NCI-H146 (cell line): ENCODE measurements around the gene TMEM91.
"Not testable (repeated sequence)": the region's sequence is repeated elsewhere in the genome, so short reads cannot be mapped to it uniquely, and the experiment has no call there.

Experiments
- DNase-seq: peaks from one replicate; lab custom pipeline; 2025; lab: John Stamatoyannopoulos, UW

Gene TMEM91

GRCh38 chr19:41377977-41378709 lies 1.8 kb downstream of the TMEM91 start:
- no peak for DNase-seq

DNA sequence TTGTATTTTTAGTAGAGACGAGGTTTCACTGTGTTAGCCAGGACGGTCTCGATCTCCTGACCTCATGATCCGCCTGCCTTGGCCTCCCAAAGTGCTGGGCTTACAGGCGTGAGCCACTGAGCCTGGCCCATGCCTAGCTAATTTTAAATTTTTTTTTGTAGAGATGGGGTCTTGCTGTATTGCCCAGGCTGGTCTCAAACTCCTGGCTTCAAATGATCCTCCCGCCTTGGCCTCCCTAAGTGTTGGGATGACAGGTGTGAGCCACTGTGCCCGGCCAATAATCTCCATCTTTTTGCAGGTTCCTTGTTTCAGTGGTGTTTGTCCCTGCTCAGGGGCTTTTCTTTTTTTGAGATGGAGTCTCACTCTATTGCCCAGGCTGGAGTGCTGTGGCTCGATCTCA lies 5.2 kb downstream of the TMEM91 start:
- not testable (repeated sequence) for DNase-seq

GRCh38 chr19:41384351-41384750 lies 8.0 kb downstream of the TMEM91 start:
- DNase-seq = no peak

- no peak for DNase-seq
Measured at GRCh38 chr19:41386442-41386841, 10.1 kb downstream of the TMEM91 start.

DNA sequence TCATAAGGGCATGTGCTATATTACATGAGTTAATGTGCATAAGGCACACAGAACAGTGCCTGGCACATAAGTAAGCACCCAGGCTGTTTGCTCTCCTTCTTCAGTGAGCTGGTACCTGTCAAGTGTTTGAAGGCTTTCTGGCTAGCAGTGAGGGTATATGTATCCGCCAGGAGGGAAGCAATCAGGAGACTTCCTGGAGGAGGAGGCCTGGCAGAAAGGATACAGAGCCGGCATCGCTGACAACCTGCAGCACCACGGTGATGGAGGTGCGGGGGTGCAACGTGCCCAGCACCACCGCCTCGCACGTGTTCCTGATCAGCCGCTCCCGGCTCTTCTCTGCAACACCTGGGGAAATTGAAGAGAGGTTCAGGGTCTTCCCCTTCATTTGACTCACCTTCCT lies 15.3 kb downstream of the TMEM91 start:
- no peak for DNase-seq

DNA sequence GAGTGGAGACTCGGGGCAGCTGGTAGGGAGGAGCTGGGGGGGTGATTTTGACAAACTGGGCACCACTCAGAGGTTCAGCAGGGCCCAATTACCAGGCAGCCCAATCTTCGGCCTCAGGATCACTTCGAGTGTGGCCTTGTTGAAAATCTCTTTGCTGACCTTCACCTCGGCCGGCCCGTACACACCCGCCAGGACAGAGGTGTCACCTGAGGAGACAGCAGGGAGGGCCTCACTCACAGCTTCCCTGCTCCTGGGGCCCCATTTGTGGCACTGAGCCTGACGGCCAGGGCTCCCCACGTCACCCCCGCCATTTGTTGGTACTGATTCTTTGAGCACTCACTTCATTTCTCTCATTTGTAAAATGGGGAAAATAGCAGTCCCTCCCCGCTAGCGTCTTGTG lies 16.4 kb downstream of the TMEM91 start:
- DNase-seq = no peak

- DNase-seq = no peak
Measured at GRCh38 chr19:41395355-41395754, 19.0 kb downstream of the TMEM91 start.

DNA sequence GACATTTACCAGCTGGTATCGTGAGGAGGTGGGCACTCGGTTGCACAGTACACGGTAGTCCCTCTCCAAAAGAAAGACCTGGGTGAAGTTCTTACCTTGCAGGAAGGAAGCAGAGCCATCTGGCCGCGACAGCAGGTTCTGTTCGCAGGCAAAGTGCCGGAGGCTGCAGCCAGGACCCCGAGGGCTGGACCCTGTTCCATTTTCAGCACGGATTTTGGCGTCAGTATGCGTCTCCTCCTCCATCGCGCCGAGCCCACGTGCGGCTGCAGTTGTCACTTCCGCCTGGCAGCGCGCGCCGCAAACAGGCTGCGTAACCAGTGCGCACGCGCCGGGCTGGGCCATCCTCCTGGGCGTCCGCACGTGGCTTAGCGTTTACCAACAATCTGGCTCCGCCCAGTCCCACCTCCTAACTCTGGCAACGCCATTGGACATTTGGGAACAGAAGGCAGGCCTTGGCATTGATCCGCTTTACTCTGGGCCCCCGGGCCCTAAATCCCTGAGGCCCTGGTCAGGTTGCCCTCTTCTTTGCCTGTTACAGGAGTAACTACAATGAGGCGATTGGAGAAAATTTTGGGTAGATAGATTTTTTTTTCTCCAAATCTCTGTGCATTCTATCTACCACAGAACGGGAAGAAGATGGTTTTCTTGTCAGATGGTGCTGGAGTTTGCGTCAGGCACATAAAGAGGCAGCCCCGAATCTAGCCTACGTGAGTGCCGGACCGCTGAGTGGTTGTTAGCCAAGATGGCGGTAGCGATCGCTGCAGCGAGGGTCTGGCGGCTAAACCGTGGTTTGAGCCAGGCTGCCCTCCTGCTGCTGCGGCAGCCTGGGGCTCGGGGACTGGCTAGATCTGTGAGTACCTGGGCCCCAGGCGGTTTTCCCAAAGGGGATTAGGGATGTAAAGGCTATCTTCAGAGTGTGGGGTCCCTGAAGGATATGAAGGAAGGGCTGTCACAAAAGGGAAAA lies 21.0 kb downstream of the TMEM91 start, which contains the start of the genes BCKDHA and EXOSC5:
Gene BCKDHA, plus strand, starts transcription at position 733 of the 964 bp plus-strand sequence. Its CDS starts 10 bp downstream, at position 743.
Gene EXOSC5, minus strand, starts transcription at position 274 of the 964 bp plus-strand sequence. Its CDS starts 31 bp downstream, at position 243.
- DNase-seq = peak; percentile 100

DNA sequence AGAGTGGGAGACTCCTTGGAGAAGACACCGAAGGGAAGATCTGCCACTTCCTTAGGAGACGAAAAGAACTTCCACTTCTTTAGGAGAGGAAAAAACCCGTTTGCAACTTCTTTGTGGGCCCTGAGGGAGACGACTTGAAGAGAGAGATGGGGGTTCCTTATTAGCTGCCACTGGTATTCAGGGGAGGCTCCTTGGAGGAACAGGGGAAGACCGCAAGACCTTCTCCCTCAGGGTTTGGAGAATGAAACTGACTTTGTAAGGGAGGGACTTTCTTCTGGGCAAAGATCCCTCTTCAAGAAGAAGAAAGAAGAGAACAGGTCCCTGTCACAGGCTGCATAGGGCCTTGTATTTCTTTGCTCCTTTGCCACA lies 21.7 kb downstream of the TMEM91 start:
- DNase-seq = no peak

GRCh38 chr19:41398598-41398997 lies 22.3 kb downstream of the TMEM91 start:
- DNase-seq = no peak

DNA sequence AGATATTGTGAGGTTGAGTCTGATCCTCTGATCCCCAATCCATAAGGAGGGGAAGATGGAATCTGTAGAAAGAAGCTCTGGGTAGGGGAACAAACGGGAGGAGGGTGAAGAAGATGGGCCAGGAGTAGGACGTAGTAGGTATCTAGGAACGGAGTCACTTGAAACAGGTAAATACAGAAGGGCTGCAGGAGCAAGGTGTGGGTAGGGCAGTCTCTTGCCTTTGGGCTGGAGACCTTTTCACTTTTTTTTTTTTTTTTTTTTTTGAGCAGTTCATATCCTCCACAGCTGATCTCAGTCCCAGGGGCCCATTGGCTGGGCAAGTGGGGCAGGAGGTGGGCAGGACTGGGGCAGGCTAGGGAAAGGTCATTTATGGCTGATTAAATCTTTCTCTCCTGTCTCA lies 22.8 kb downstream of the TMEM91 start:
- no peak for DNase-seq

- DNase-seq = no peak
Measured at GRCh38 chr19:41399525-41399924, 23.2 kb downstream of the TMEM91 start.

DNA sequence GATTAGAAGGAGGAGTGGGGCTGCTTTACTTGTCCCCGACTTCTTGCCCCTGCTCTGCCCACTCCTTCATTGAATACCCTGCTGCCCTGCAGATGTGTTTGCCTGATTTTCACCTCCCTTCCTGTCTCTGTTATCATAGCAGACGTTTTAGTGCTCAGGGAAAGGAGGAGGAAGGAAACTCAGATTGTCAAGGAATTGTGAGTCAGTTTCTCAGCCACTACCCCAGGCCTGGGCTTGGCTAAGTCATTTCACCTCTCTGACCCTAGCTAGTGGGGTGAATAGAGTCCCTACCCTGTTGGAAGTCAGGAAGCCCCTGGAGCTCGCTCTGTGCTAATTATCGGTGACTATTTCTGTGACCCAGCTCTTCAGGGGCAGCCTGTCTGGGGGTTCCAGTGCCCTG lies 25.1 kb downstream of the TMEM91 start:
- no peak for DNase-seq

DNA sequence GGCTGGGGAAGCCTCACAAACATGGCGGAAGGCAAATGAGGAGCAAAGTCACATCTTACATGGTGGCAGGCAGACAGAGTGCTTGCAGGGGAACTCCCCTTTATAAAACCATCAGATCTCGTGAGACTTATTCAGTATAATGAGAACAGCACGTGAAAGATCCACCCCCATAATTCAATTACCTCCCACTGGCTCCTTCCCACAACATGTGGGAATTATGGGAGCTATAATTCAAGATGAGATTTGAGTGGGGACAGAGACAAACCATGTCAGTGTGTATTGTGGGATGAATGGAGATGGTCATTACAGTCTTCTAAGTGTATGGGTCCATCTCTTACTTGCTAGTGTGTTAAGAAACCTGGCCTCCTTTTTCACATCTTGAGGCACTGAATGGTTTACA lies 25.7 kb downstream of the TMEM91 start:
- no peak for DNase-seq

- no peak for DNase-seq
Measured at GRCh38 chr19:41403181-41403970, 27.0 kb downstream of the TMEM91 start.

DNA sequence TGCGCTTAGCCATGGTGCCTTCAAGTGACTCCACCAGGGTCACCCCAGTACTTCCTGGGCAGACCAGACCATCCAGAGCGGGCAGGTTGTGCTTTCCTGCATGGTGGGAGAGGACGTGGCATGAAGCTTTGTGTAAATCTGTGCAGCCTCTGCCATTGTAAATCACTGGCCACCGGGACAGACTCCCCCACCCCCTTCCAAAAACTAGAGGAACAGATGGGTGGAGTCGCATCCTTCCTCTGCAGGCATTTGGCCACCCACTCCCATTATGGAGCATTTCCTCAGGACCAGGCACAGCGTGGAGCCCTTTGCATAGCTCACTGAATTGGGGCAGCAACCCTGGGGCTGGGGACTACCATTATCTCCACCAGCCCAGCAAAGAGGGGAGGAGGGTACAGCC lies 29.4 kb downstream of the TMEM91 start:
- DNase-seq = no peak

GRCh38 chr19:41407271-41407670 lies 30.9 kb downstream of the TMEM91 start:
- DNase-seq = no peak

DNA sequence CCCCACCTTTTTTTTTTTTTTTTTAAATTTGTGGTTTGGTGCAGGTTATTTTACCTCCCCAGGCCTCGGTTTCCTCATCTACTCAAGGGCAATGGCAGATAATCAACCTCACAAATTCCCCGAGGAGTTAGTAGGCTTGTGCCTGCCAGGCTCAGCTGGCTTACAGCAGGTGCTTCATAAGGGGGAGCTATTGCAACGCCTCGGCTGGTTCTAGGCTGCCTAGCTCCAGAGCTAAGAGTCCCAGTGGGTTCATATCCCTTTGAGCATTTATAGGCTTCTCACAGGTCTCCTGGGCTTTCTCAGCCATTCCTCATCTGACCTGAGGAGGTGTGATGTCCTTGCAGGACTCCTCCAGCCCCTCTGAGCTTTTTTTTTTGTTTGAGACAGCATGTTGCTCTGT lies 31.9 kb downstream of the TMEM91 start:
- no peak for DNase-seq

DNA sequence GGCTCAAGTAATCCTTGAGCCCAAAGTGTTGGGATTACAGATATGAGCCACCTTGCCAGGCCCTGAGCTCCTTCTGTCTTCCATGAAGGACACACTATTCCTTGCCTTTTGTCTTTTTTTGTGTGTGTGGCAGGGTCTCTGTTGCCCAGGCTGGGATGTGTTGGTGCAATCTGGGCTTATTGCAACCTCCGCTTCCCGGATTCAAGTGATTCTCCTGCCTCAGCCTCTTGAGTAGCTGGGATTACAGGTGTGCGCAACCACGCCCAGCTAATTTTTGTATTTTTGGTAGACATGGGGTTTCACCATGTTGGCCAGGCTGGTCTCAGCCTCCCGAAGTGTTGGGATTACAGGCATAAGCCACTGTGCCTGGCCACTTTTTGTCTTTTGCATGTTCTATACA lies 32.5 kb downstream of the TMEM91 start:
- DNase-seq = not testable (repeated sequence)

- peak; percentile 66 for DNase-seq
Measured at GRCh38 chr19:41409288-41409687, 33.0 kb downstream of the TMEM91 start.

DNA sequence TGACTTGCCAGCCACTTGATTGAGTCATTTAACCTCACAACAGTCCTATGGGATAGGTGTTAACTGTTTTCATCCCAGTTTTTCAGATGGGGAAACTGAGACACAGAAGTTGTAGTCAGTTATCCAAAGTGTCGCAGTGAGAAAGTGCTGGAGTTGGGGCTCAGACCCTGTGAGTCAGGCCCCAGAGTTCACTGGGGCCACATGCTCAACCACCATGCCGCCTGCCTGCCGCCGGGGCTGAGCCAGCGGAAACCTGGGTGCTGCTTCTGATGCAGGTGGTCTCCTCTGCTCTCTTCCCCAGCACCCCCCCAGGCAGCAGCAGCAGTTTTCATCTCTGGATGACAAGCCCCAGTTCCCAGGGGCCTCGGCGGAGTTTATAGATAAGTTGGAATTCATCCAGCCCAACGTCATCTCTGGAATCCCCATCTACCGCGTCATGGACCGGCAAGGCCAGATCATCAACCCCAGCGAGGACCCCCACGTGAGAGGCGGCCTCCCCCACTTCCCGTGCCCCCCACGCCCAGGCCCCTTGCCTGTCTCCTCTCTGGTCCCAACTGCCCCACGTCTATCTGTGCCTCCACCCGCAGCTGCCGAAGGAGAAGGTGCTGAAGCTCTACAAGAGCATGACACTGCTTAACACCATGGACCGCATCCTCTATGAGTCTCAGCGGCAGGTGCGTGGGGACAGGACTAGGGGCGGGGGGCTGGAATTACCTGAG lies 34.2 kb downstream of the TMEM91 start:
- no peak for DNase-seq
